A549 treated with CpdA at 1 μM for 4 hours (cell line): ENCODE measurements around the gene BANF2. TPM values are rescaled to one million over a fixed set of nuclear protein-coding genes. Genes with fewer than 3 reads are reported as not detected.

ENCODE experiments used
- total RNA-seq: library from RNA; stranded (reverse); fragments of 200-300 nt; extraction: Qiagen RNA extraction; gene quantifications from 5 replicates; pipeline ENCODE4 v1.2.3, GENCODE V29; 2022; ENCODE audit warnings: low read depth

Gene BANF2
- not detected in 5 replicates for total RNA-seq

DNA sequence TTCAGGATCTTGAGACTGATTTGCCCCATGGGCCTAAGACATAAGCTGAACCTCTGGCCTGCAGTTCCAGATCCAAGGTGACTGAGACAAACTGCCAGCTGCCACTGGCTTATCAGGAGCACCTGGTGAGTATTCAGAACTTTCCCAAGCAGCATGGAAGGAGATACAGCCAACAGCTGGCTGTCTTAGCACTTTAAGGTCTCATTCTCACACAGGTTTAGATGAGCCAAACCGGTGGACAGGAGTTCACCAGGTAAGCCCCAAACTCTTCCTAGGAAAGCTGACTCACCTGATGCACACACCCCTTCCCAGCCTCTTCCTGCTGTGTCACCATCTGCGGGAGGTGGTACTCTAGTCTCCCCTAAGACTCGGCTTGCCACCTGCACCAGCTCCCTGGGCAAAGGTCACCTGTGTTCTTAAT is at the start of gene BANF2:
TSS of gene BANF2 (plus strand) at position 36 of the 421 bp plus-strand sequence. CDS start 25,060 bp downstream, outside the sequence.

DNA sequence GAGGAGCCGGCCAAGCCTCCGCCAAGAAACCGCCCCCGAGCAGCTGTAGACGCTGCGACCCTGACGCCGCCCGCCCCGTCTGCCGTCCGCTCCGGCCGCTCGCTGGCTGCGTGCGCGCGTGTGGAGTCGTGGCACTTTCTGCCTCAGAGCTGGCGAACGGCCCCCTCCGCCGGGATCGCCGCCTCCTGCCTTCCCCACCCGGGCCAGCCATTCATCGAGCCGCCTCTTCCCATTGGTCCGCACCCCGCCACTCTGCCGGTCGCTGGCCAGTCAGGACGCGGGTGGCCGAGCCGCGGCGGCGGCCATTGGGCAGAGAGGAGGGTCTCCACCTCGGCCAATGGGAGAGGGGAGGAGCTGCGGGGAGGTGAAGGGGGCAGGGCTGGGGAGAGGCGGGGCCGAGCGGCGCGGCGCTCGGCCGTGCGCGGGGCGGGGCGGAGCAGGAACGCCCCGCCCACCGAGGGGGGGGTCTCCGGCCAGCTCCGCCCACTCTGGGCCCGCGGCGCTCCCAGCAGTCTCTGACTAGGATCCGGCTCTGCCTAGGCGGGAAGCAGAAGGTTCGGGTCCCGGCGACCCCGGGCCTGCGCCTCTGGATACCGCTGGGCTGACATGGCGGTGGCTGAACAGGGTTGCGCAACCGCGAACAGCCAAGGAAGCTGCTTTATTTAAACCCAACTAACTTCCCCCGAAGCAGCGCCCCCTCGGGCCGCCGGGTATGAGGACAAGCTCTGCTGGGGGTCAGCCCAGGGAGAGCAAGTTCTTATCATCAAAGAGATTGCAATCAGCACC is 17.5 kb upstream of the BANF2 start, which contains the start of gene RRBP1:
TSS of gene RRBP1 (minus strand) at position 140 of the 786 bp plus-strand sequence. CDS start 21,735 bp downstream, outside the sequence.

Other genes starting within 250 kb of the BANF2 start
- 4.2 to 5.0 TPM (median 4.6 TPM) in 5 replicates for gene BFSP1, start 168.6 kb upstream of the BANF2 start, total RNA-seq
- 668 to 854 TPM (median 686 TPM) in 5 replicates for gene DSTN, start 129.9 kb upstream of the BANF2 start, total RNA-seq
- gene RRBP1, start 17.7 kb upstream of the BANF2 start, total RNA-seq: 90.7 to 106 TPM (median 96.4 TPM) in 5 replicates